COLO668 (cell line): ENCODE data around the gene ROR2.

Experiments used
- DNase-seq: peaks from one replicate; lab custom pipeline; 2025; ENCODE audit not compliant: unreplicated experiment; lab: John Stamatoyannopoulos, UW

The ROR2 gene

GRCh38 chr9:91753711-91754110, 196.3 kb downstream of the ROR2 start:
- DNase-seq: no peak

GRCh38 chr9:91751922-91752321, 198.1 kb downstream of the ROR2 start:
- DNase-seq: no peak

GRCh38 chr9:91750343-91750742, 199.7 kb downstream of the ROR2 start:
- no peak for DNase-seq

GRCh38 chr9:91746904-91747303, 203.1 kb downstream of the ROR2 start:
- DNase-seq: no peak

GRCh38 chr9:91746357-91746756, 203.7 kb downstream of the ROR2 start:
- DNase-seq: no peak

- DNase-seq: no peak
Observed at GRCh38 chr9:91744114-91744513, 205.9 kb downstream of the ROR2 start.

- DNase-seq: no peak
Observed at GRCh38 chr9:91741522-91741921, 208.5 kb downstream of the ROR2 start.

GRCh38 chr9:91740701-91741100, 209.3 kb downstream of the ROR2 start:
- no peak for DNase-seq

GRCh38 chr9:91736898-91737601, 213.0 kb downstream of the ROR2 start:
- DNase-seq: no peak

GRCh38 chr9:91736311-91736710, 213.7 kb downstream of the ROR2 start:
- no peak for DNase-seq

- no peak for DNase-seq
Observed at GRCh38 chr9:91735049-91735448, 215.0 kb downstream of the ROR2 start.

- peak; percentile 56 for DNase-seq
Observed at GRCh38 chr9:91734371-91734981, 215.6 kb downstream of the ROR2 start.

GRCh38 chr9:91733006-91733624, 216.9 kb downstream of the ROR2 start:
- no peak for DNase-seq

GRCh38 chr9:91732187-91733005, 217.6 kb downstream of the ROR2 start:
- DNase-seq: no peak

GRCh38 chr9:91730806-91731205, 219.2 kb downstream of the ROR2 start:
- no peak for DNase-seq

- DNase-seq: no peak
Observed at GRCh38 chr9:91729558-91729842, 220.5 kb downstream of the ROR2 start.

- DNase-seq: no peak
Observed at GRCh38 chr9:91727972-91728371, 222.1 kb downstream of the ROR2 start.

- peak; percentile 31 for DNase-seq
Observed at GRCh38 chr9:91727316-91727861, 222.6 kb downstream of the ROR2 start.

- no peak for DNase-seq
Observed at GRCh38 chr9:91726406-91727100, 223.5 kb downstream of the ROR2 start.

GRCh38 chr9:91725651-91726050, 224.4 kb downstream of the ROR2 start:
- no peak for DNase-seq
